Sigmoid colon (tissue), 7 donors: ENCODE results near the gene CRYBB1. TPM values are rescaled to one million over a fixed set of nuclear protein-coding genes. Genes with fewer than 3 reads are reported as not detected.
"Not testable (repeated sequence)": the region's sequence is repeated elsewhere in the genome, so short reads cannot be mapped to it uniquely, and the experiment has no call there.

ENCODE experiments used
- DNase-seq: peaks from one replicate; pipeline ENCODE4 v3.0.0-alpha.2; 2019
- H3K27ac ChIP-seq, 4 donors: fragments of 200-600 bp; sonication (generic); one replicate each; pipeline ENCODE4 v1.5.1; 2016 to 2019; ENCODE audit warnings: mild to moderate bottlenecking in 1 of 4
- H3K27me3 ChIP-seq, 3 donors: fragments of 200-600 bp; sonication (generic); one replicate each; pipeline ENCODE4 v1.5.1; 2019; ENCODE audit warnings: mild to moderate bottlenecking in 1 of 3
- H3K36me3 ChIP-seq, 4 donors: fragments of 200-600 bp; sonication (generic); one replicate each; pipeline ENCODE4 v1.5.1; 2016 to 2019
- H3K4me1 ChIP-seq, 4 donors: fragments of 200-600 bp; sonication (generic); one replicate each; pipeline ENCODE4 v1.5.1; 2017 to 2019
- H3K4me3 ChIP-seq, 4 donors: fragments of 200-600 bp; sonication (generic); one replicate each; pipeline ENCODE4 v1.5.1; 2017 to 2019; ENCODE audit warnings: mild to moderate bottlenecking in 2 of 4, moderate library complexity in 1 of 4
- H3K9me3 ChIP-seq, 4 donors: fragments of 200-600 bp in 3 of 4; sonication (generic) in 3 of 4; one replicate each; pipeline versions ENCODE4 v1.5.1 to v1.6.1; 2013 to 2019
- EP300 ChIP-seq, 4 donors: sonication (generic); formaldehyde crosslinking; IDR thresholded peaks; one replicate each; pipeline ENCODE4 v1.6.1; 2017; ENCODE audit warnings: antibody characterized with exemption in 4 of 4
- POLR2A ChIP-seq, 2 donors: fragments of 450-650 bp; IDR thresholded peaks; one replicate each; pipeline ENCODE4 v1.6.1; 2016; ENCODE audit warnings: antibody characterized with exemption in 2 of 2, mild to moderate bottlenecking in 2 of 2, moderate library complexity in 2 of 2
- POLR2AphosphoS5 ChIP-seq, 4 donors: sonication (generic); formaldehyde crosslinking; IDR thresholded peaks; one replicate each; pipeline ENCODE4 v1.6.1; 2017; ENCODE audit warnings: antibody characterized with exemption in 4 of 4
- WGBS, 2 donors: extraction: QIAGEN DNeasy Blood & Tissue Kit; methylation state at CpG; one replicate each; pipeline ENCODE4 v1.1.7; 2013; 5-methylcytosine and 5-hydroxymethylcytosine counted together
- intact Hi-C: fragments of 100-400 bp; cut with DNase I; formaldehyde crosslinking; loops from one replicate; pipeline ENCODE4 v1.15.1; 2023
- polyA plus RNA-seq, 3 donors: library from polyadenylated mRNA; stranded (reverse); fragments of 200-250 nt; gene quantifications; one replicate each; pipeline ENCODE4 v1.2.3, GENCODE V29; 2013
- total RNA-seq, 4 donors: library from RNA; depleted of rRNA; stranded (reverse); fragments of >200 nt; gene quantifications; one replicate each; pipeline ENCODE4 v1.1.0, GENCODE V29; 2016
- TF ChIP-seq, protein P1 (sequence below), 4 experiments: fragments of 450-650 bp in 3 of 4; fragments of 200-600 bp in 1 of 4; IDR thresholded peaks; one replicate each; pipeline ENCODE4 v1.5.1; 2016 to 2019; ENCODE audit warnings: antibody characterized with exemption in 4 of 4, mild to moderate bottlenecking in 3 of 4, moderate library complexity in 2 of 4
- donor health status: healthy with polysubstance abuse.
- donor health status: Bipolar disorder and iron deficiency.
- donor health status: healthy.

CRYBB1 gene
- total and polyA plus RNA-seq, 7 donors = 0.47 to 3.0 (median 1.3) TPM; not detected in 3

DNA sequence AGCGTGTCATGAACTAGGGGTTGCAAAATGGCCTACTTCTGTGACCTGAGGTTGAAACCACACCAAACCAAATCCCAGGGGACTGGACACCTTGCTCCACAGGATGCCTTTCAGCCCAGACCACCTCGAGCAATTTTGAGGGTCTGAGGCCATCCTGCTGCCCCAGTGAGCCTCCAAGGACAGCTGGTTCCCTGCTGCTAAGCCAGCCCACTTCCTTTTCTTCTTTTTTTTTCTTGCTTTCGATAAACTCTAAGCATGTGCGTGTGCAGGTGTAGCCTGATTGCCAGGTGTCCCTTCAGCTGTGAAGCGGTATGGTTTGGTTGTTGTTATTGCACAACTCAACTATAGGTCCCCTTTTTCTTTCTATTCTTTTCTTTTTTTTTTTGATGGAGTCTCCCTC lies 2.7 kb downstream of the CRYBB1 start:
- no peak for DNase-seq
- no peak for TF ChIP-seq EP300 (IDR thresholded peaks at IDR 0.05)
- TF ChIP-seq, protein P1, sequence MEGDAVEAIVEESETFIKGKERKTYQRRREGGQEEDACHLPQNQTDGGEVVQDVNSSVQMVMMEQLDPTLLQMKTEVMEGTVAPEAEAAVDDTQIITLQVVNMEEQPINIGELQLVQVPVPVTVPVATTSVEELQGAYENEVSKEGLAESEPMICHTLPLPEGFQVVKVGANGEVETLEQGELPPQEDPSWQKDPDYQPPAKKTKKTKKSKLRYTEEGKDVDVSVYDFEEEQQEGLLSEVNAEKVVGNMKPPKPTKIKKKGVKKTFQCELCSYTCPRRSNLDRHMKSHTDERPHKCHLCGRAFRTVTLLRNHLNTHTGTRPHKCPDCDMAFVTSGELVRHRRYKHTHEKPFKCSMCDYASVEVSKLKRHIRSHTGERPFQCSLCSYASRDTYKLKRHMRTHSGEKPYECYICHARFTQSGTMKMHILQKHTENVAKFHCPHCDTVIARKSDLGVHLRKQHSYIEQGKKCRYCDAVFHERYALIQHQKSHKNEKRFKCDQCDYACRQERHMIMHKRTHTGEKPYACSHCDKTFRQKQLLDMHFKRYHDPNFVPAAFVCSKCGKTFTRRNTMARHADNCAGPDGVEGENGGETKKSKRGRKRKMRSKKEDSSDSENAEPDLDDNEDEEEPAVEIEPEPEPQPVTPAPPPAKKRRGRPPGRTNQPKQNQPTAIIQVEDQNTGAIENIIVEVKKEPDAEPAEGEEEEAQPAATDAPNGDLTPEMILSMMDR (IDR thresholded peaks at IDR 0.05) = no peak
- TF ChIP-seq POLR2A (IDR thresholded peaks at IDR 0.05) = no peak
- TF ChIP-seq POLR2AphosphoS5 (IDR thresholded peaks at IDR 0.05) = no peak
- Histone ChIP-seq H3K4me1 (no peaks in the 10 kb centered on the region), H3K27ac (no peak overlapping the region), H3K9me3 (no peaks in the 10 kb centered on the region), H3K4me3 (no peak overlapping the region), H3K27me3 (peaks cover 3 to 31% (median 21%) of the 10 kb centered on the region in 3 donors), H3K36me3 (no peaks in the 10 kb centered on the region)
- 39 to 56% methylated on average over 5 of the region's 5 CpGs for WGBS, 2 donors
- intact Hi-C loops = no loop called here

DNA sequence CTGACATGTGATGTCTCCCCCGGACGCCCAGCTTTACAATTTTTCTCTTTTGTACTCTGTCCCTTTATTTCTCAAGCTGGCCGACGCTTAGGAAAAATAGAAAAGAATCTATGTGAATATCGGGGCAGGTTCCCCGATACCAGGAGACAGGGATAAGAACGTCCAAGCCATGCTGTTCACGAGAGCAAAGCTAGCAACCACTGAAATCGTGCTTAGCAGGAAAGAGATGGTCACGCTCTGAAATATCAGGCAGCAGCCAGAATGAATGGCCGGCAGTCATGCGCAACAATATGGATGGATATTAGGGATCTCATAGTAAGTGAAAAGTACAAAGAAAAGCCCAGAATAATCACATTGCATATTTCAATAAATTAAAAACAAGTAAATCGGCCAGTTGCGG lies 3.5 kb downstream of the CRYBB1 start:
- H3K36me3 ChIP-seq = no peaks in the 10 kb centered on the region
- no peaks in the 10 kb centered on the region for H3K9me3 ChIP-seq
- intact Hi-C loops = no loop called here
- DNase-seq = no peak
- H3K4me3 ChIP-seq = no peak overlapping the region
- H3K27ac ChIP-seq = no peak overlapping the region
- peaks cover 3 to 27% (median 21%) of the 10 kb centered on the region in 3 donors for H3K27me3 ChIP-seq
- no peaks in the 10 kb centered on the region for H3K4me1 ChIP-seq
- TF ChIP-seq EP300 (IDR thresholded peaks at IDR 0.05) = no peak
- WGBS, 2 donors = 68% methylated on average over 14 of the region's 14 CpGs

DNA sequence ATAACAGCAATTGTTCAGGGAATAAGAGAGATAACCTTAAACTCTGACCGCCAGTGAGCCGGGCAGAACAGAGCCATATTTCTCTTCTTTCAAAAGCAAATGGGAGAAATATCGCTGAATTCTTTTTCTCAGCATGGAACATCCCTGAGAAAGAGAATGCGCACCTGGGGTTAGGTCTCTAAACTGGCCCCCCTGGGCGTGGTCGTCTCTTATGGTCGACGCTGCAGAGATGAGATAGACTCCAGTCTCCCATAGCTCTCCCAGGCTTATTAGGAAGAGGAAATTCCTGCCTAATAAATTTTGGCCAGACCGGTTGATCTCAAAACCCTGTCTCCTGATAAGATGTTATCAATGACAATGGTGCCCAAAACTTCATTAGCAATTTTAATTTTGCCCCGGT lies 4.1 kb downstream of the CRYBB1 start:
- DNase-seq, H3K4me1 ChIP-seq, intact Hi-C loops, H3K27ac ChIP-seq, H3K9me3 ChIP-seq, H3K4me3 ChIP-seq, H3K36me3 ChIP-seq: not testable (repeated sequence)
- WGBS, 2 donors = 38 to 50% methylated on average over 10 of the region's 10 CpGs
- H3K27me3 ChIP-seq = peaks cover 3 to 24% (median 21%) of the 10 kb centered on the region in 3 donors

DNA sequence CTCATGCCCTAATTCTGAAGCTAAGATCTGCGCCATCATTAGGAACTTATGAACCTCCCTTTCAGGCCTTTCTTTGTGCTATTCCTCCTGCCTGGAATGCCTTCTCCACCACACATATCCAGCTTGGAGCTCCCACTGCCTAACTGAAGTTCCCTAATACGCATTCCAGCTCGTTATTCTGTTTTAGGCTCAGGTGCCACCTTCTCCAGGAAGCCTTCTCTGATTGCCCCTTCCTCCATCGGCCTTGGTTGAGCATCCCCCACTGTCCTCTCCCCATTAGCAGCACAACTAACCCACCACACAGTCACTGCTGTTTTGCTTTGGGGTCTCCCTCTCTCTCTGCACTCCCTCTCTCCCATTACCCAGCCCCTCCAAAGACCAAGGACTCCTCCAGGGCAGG lies 5.2 kb downstream of the CRYBB1 start:
- H3K27ac ChIP-seq = no peak overlapping the region
- 86 to 90% methylated on average over 4 of the region's 4 CpGs for WGBS, 2 donors
- no peaks in the 10 kb centered on the region for H3K36me3 ChIP-seq
- no peaks in the 10 kb centered on the region for H3K4me1 ChIP-seq
- no peak overlapping the region for H3K4me3 ChIP-seq
- H3K9me3 ChIP-seq = no peaks in the 10 kb centered on the region
- intact Hi-C loops = no loop called here
- DNase-seq = no peak
- TF ChIP-seq POLR2AphosphoS5 (IDR thresholded peaks at IDR 0.05) (no peak), POLR2A (IDR thresholded peaks at IDR 0.05) (no peak)
- TF ChIP-seq, protein P1 (IDR thresholded peaks at IDR 0.05) = no peak
- H3K27me3 ChIP-seq = peaks cover 3 to 24% (median 21%) of the 10 kb centered on the region in 3 donors

DNA sequence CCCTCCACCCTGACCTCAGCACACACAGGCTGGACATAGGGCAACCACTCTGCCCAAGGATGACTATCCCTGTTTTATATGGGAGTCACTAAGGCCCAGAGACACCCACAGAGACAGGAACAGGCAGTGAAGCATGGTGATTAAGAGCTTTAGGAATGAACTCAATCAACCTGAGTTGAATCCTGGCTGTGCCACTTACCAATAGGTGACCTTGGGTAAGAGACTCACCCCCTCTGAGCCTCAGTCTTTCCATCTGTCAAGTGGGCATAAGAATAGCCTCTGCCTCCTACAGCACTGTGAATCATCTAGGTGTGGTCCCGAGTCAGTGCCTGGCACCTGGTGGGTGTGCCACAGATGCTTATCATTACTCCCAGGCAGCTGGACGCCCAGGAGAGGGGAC lies 6.8 kb downstream of the CRYBB1 start:
- no peaks in the 10 kb centered on the region for H3K9me3 ChIP-seq
- 25 to 73% methylated on average over 2 of the region's 2 CpGs for WGBS, 2 donors
- H3K36me3 ChIP-seq = no peaks in the 10 kb centered on the region
- no peak overlapping the region for H3K4me3 ChIP-seq
- no peak overlapping the region for H3K27ac ChIP-seq
- no peak for DNase-seq
- peaks cover 3 to 24% (median 21%) of the 10 kb centered on the region in 3 donors for H3K27me3 ChIP-seq
- TF ChIP-seq POLR2AphosphoS5 (IDR thresholded peaks at IDR 0.05) (no peak), POLR2A (IDR thresholded peaks at IDR 0.05) (no peak)
- intact Hi-C loops = no loop called here
- no peaks in the 10 kb centered on the region for H3K4me1 ChIP-seq

DNA sequence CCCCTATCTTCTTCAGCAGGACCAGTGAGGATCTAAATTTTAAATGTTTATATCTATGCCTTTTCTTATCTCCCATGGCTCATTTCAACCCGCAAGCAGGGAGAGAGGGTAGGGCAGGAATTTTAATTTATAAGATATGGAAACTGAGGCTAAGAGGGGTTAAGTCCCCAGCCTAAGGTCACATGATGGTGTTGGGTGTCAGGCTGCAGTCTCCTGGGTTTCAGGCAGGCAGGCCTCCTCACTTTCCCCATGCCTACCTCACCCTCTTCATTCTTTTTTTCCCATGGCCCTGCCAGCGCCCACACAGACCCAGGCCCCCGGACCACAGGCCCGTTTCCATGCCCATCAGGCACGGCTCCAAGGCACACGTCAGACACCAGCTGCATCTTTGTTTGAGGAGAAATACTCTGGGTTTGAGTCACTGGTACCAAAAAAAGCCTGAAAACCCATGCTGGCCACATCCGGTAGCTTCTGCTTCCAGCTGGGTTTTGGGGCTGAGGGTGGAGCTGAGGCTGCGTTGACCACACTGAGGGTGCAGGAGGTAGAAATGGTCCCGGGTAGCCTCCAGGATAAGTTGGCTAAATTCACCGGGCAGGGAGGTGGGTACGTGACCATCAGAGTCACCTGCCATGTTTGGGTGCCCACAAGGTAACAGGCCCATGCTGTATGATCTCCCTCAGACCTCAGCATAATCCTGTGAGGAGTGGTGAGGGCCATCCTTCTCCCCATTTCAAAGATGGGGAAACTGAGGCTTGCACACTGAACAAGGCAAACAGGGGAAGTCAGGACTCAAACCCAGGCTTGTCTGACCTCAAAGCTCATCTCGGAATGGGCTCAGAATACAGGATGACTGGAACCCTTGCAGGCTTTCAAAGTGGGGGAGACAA lies 7.5 kb downstream of the CRYBB1 start:
- Histone ChIP-seq H3K9me3 (no peaks in the 10 kb centered on the region), H3K36me3 (no peaks in the 10 kb centered on the region), H3K4me3 (no peak overlapping the region), H3K27me3 (peaks cover 3 to 24% (median 21%) of the 10 kb centered on the region in 3 donors), H3K4me1 (no peaks in the 10 kb centered on the region), H3K27ac (no peak overlapping the region)
- intact Hi-C loops = no loop called here
- TF ChIP-seq POLR2A (IDR thresholded peaks at IDR 0.05) = no peak
- TF ChIP-seq, protein P1 (IDR thresholded peaks at IDR 0.05) = no peak
- DNase-seq = no peak
- WGBS, 2 donors = 69 to 75% methylated on average over 12 of the region's 12 CpGs
